Smooth muscle cell (in vitro differentiated cells): Measurements from ENCODE around the gene PAX6. TPM values are rescaled to one million over a fixed set of nuclear protein-coding genes. Genes with fewer than 3 reads are reported as not detected.

Experiments used
- DNase-seq: peaks from one replicate; lab custom pipeline; 2025; ENCODE audit not compliant: unreplicated experiment; lab: John Stamatoyannopoulos, UW
- H2AFZ ChIP-seq: fragments of 200-600 bp; sonication (generic); 2 replicates; pipeline ENCODE4 v1.6.0; 2016; ENCODE audit warnings: antibody characterized with exemption, low read depth, mild to moderate bottlenecking
- H3F3A ChIP-seq: fragments of 200-600 bp; sonication (generic); 2 replicates; pipeline ENCODE4 v1.6.0; 2017; ENCODE audit warnings: antibody characterized with exemption, low read depth
- H3K27ac ChIP-seq: fragments of 200-600 bp; sonication (generic); 2 replicates; pipeline ENCODE4 v1.5.1; 2016; ENCODE audit warnings: low read depth, mild to moderate bottlenecking
- H3K27me3 ChIP-seq: fragments of 200-600 bp; sonication (generic); 2 replicates; pipeline ENCODE4 v1.6.1; 2016; ENCODE audit warnings: low read depth, mild to moderate bottlenecking
- H3K36me3 ChIP-seq: fragments of 200-600 bp; sonication (generic); 2 replicates; pipeline ENCODE4 v1.5.1; 2016; ENCODE audit warnings: low read depth
- H3K4me1 ChIP-seq: fragments of 200-600 bp; sonication (generic); 2 replicates; pipeline ENCODE4 v1.5.1; 2016; ENCODE audit warnings: low read depth
- H3K4me2 ChIP-seq: fragments of 200-600 bp; sonication (generic); 2 replicates; pipeline ENCODE4 v1.6.0; 2016; ENCODE audit warnings: mild to moderate bottlenecking
- H3K4me3 ChIP-seq: fragments of 200-600 bp; sonication (generic); 2 replicates; pipeline ENCODE4 v1.5.1; 2016; ENCODE audit warnings: mild to moderate bottlenecking
- H3K79me2 ChIP-seq: fragments of 200-600 bp; sonication (generic); 2 replicates; pipeline ENCODE4 v1.6.0; 2016; ENCODE audit warnings: low read depth, mild to moderate bottlenecking
- H3K9ac ChIP-seq: fragments of 200-600 bp; sonication (generic); 2 replicates; pipeline ENCODE4 v1.6.0; 2016; ENCODE audit warnings: low read depth
- H3K9me3 ChIP-seq: fragments of 200-600 bp; sonication (generic); replicated peaks from 2 replicates; pipeline ENCODE4 v1.5.1; 2016; ENCODE audit warnings: low read depth
- H4K20me1 ChIP-seq: fragments of 200-600 bp; sonication (generic); 2 replicates; pipeline ENCODE4 v1.6.0; 2016; ENCODE audit warnings: low read depth
- whole genome bisulfite sequencing: methylation state at CpG from one replicate; pipeline ENCODE4 v1.1.7; 2016; ENCODE audit warnings: low lambda C conversion rate; 5-methylcytosine and 5-hydroxymethylcytosine counted together
- polyA plus RNA-seq: library from polyadenylated mRNA; unstranded; fragments of >200 nt; fragmentation: Nextera tagmentation; extraction: Ambion mirVana; gene quantifications from 2 replicates; pipeline ENCODE4 v1.2.1, GENCODE V29; 2016
- total RNA-seq: library from RNA; depleted of rRNA; stranded (reverse); fragments of >200 nt; gene quantifications from 2 replicates; pipeline ENCODE4 v1.2.3, GENCODE V29; 2014
- TF ChIP-seq, protein P1 (sequence below): fragments of 200-600 bp; sonication (generic); IDR thresholded peaks from 2 replicates; pipeline ENCODE4 v1.5.1; 2017; ENCODE audit warnings: borderline replicate concordance, mild to moderate bottlenecking, antibody characterized with exemption; ENCODE audit not compliant: insufficient read depth, poor library complexity, severe bottlenecking

The PAX6 gene
- total and polyA plus RNA-seq, 2 experiments from 2014 or later = not detected

DNA sequence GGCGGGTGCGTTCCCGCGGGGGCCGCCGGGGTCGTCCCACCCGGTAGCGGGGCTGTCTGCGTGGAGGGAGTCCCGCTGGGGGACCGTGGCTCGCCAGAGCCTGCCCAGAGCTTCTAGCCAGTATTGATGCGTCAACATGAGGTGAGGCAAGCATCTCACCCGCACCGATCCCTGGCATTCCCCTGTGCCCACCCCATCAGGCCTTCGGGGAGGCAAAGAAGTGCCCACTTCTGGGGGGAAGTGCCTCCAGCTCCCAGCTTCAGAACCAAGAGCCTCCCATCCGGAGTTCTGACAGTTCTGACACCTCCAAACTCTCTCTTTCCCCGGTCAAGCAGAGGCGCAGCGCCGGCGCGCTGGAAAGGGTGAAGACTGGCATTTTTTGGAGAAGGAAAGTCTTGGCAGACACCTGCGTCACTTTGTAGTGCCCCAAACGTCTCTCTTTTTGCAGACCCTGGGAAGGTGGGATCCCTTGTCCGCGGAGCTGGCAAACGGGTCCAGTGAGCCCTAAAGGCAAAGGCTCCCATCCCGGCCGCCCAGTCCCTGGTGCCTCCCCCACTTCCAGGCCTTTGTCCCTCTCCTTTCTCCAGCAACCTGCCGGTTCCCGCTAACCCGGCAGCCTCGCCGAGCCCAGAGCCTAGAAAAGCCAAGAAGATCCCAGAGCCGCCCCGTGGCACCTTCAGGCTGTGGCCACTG lies 3.2 kb upstream of the PAX6 start:
- H3K4me3 ChIP-seq = no peak overlapping the region
- DNase-seq = no peak
- whole genome bisulfite sequencing = 1% methylated on average over 34 of the region's 38 CpGs
- H2AFZ ChIP-seq = no peak overlapping the region
- no peaks in the 10 kb centered on the region for H3F3A ChIP-seq
- TF ChIP-seq, protein P1, sequence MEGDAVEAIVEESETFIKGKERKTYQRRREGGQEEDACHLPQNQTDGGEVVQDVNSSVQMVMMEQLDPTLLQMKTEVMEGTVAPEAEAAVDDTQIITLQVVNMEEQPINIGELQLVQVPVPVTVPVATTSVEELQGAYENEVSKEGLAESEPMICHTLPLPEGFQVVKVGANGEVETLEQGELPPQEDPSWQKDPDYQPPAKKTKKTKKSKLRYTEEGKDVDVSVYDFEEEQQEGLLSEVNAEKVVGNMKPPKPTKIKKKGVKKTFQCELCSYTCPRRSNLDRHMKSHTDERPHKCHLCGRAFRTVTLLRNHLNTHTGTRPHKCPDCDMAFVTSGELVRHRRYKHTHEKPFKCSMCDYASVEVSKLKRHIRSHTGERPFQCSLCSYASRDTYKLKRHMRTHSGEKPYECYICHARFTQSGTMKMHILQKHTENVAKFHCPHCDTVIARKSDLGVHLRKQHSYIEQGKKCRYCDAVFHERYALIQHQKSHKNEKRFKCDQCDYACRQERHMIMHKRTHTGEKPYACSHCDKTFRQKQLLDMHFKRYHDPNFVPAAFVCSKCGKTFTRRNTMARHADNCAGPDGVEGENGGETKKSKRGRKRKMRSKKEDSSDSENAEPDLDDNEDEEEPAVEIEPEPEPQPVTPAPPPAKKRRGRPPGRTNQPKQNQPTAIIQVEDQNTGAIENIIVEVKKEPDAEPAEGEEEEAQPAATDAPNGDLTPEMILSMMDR = no peak
- peaks cover 11% of the 10 kb centered on the region for H4K20me1 ChIP-seq
- no peaks in the 10 kb centered on the region for H3K79me2 ChIP-seq
- H3K36me3 ChIP-seq = no peaks in the 10 kb centered on the region
- H3K9me3 ChIP-seq = no peaks in the 10 kb centered on the region
- H3K27me3 ChIP-seq = peaks cover 100% of the 10 kb centered on the region
- H3K9ac ChIP-seq = no peak overlapping the region
- H3K4me1 ChIP-seq = peaks cover 77% of the 10 kb centered on the region
- H3K27ac ChIP-seq = no peak overlapping the region
- no peak overlapping the region for H3K4me2 ChIP-seq

DNA sequence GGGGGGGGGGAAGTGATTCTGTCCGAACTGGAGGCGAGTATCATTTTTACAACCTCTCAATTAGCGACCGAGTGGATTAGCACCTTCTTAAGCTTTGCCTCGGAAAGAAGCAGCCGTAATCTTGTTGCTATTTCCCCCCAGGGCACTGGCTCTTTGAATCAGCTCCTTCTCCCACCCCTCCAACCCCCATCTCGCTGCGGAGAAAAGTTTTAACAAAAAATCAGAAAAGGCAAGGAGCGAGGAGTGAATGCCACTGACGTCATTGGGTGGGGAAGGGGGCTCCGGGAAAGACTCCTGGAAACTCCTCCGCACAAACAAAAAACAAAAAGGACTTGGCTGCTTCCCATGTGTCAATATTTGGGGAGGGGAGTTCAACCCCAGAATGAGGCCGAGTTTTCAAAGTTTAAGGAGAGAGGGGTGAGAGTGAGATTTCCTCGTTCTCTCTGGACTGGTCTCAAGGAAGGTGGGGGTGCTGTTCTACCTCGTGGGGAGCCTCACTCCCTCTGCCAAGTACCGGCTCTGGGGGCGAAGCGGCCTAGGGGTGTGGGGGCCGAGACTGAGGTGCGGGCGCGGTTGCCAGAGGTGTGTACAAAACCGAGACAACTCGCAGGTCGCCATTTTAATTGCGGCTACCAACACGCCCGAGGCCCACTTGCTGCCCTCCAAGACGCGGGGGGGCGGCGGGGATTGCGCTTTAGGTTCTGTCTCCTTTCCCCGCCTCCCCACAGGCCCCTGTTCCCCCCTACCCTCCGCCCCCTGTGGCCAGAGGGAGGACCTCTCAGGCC lies 2.5 kb upstream of the PAX6 start:
- peaks cover 13% of the 10 kb centered on the region for H4K20me1 ChIP-seq
- H3K79me2 ChIP-seq = no peaks in the 10 kb centered on the region
- H3K36me3 ChIP-seq = no peaks in the 10 kb centered on the region
- no peak overlapping the region for H3K27ac ChIP-seq
- H3K4me3 ChIP-seq = peak overlapping the region; percentile 38
- TF ChIP-seq, protein P1 = no peak
- no peak for DNase-seq
- no peaks in the 10 kb centered on the region for H3F3A ChIP-seq
- peaks cover 100% of the 10 kb centered on the region for H3K27me3 ChIP-seq
- no peak overlapping the region for H2AFZ ChIP-seq
- peak overlapping the region; percentile 93 for H3K4me2 ChIP-seq
- H3K9me3 ChIP-seq = no peaks in the 10 kb centered on the region
- H3K4me1 ChIP-seq = peaks cover 77% of the 10 kb centered on the region
- WGBS = 2% methylated on average over 32 of the region's 35 CpGs
- H3K9ac ChIP-seq = no peak overlapping the region

DNA sequence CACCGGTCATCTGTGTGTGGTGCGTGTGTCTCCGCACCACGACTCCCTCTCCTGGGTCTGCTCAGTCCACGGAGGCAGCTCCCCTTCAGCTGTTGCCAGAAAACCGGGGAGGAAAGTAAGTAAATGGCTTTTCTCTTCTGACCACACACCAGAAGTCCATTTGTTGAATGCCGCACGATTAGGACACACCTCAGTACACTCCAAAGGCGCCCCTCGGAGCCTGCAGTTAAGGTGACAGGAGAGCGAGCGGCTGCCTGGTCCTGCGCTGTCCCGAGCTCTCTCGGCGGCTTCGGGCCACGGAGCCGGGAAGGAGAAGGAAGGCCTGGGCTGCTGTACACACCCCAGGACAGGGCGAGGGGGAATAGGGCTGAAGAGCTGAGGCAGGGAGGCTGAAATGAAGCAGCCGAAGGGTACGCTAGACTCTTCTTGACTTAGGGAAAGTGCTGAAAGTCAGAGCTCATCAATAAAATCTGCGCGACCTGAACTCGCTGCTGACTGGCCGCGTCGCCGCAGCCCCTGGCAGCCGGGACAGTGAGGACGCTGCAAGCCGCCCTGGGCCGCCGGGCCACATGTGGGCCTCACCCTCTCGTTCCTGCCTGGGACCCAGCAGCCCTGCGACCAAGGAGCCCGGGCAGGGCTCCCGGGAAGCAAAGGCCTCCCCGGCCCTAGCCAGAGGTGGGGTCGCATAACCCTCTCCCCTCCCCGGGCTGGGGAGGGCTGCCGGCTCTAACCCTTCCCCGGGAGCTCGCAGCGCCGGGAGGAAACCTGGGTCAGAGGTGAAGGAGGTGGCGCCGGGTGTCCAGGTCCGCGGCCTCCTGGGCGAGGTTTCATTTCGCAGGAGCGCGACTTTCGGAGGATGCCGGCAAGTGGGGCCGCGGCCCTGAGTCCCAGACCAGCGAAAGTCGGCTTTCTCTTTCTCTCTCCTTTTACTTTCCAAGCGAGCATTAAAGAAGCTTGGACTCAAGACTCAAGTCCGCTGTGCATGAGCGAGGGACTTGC lies 1.6 kb upstream of the PAX6 start:
- no peaks in the 10 kb centered on the region for H3K79me2 ChIP-seq
- peaks cover 74% of the 10 kb centered on the region for H3K4me1 ChIP-seq
- no peak overlapping the region for H3K9ac ChIP-seq
- peaks cover 13% of the 10 kb centered on the region for H4K20me1 ChIP-seq
- H3K27me3 ChIP-seq = peaks cover 100% of the 10 kb centered on the region
- DNase-seq = no peak
- 2% methylated on average over 58 of the region's 63 CpGs for WGBS
- peak overlapping the region; percentile 93 for H3K4me2 ChIP-seq
- no peaks in the 10 kb centered on the region for H3K36me3 ChIP-seq
- TF ChIP-seq, protein P1 = no peak
- H3F3A ChIP-seq = no peaks in the 10 kb centered on the region
- peak overlapping the region; percentile 38 for H3K4me3 ChIP-seq
- no peaks in the 10 kb centered on the region for H3K9me3 ChIP-seq
- H3K27ac ChIP-seq = no peak overlapping the region
- H2AFZ ChIP-seq = peak overlapping the region; percentile 1
